Cardiac fibroblast (primary cell): Measurements from ENCODE around the gene NSUN6.
"Not testable (repeated sequence)": the region's sequence is repeated elsewhere in the genome, so short reads cannot be mapped to it uniquely, and the experiment has no call there.

ENCODE experiments used
- DNase-seq, 2 donors: peaks; one replicate each; pipeline versions ENCODE4 v3.0.0 to v3.0.0-alpha.2; 2010; ENCODE audit warnings: low read depth in 2 of 2
- H3K4me3 ChIP-seq, 2 donors: replicated peaks in 1 of 2; 1 replicate in 1 of 2; 2 replicates in 1 of 2; pipeline ENCODE4 v1.5.1; 2011; ENCODE audit warnings: low read depth in 2 of 2, low read length in 2 of 2, mild to moderate bottlenecking in 2 of 2, moderate library complexity in 1 of 2
- TF ChIP-seq, protein P1 (sequence below): IDR thresholded peaks from one replicate; pipeline ENCODE4 v1.5.1; 2011; ENCODE audit warnings: low read depth, mild to moderate bottlenecking, low read length, inconsistent platforms

The NSUN6 gene

DNA sequence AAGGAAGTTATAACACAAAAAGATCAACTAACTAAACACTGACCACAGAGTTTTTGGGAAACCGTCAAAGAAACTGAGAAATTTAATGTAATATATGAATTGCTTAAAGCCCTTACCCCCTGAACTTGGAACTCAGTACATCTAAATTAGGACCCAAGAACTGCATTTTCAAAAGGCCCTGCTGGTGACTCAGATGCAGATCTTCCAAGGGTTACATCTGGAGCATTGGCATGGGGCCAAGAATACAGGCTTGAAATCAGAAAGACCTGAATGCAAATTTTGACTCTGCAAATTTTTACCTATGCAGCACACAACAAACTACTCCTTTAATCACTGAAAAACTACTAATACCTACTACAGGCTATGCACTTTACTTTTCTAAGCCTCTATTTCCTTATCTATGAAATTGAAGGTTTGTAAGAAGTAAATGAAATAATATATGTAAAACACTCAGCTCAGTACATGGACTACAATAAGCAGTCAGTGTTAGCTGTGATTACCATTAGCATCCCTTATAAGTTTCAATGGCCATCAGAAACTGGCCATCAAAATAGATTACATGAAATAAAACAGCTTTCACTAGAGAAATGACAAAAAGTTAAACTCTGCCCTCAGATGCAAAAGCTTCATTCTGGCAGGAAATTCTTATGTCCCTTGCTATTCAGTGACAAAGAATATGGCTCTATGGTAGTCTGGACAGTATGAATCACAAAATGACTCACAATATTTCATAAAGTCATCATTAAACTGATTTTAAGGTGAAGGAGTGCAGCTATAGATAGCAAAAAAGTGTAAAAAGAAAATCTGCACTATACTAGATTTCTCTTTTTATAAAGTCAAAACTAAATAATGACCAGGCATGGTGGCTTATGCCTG is 43.6 kb downstream of the NSUN6 start:
- peak; percentile 88 to 94 for DNase-seq
- no peak overlapping the region for H3K4me3 ChIP-seq
- TF ChIP-seq, protein P1, sequence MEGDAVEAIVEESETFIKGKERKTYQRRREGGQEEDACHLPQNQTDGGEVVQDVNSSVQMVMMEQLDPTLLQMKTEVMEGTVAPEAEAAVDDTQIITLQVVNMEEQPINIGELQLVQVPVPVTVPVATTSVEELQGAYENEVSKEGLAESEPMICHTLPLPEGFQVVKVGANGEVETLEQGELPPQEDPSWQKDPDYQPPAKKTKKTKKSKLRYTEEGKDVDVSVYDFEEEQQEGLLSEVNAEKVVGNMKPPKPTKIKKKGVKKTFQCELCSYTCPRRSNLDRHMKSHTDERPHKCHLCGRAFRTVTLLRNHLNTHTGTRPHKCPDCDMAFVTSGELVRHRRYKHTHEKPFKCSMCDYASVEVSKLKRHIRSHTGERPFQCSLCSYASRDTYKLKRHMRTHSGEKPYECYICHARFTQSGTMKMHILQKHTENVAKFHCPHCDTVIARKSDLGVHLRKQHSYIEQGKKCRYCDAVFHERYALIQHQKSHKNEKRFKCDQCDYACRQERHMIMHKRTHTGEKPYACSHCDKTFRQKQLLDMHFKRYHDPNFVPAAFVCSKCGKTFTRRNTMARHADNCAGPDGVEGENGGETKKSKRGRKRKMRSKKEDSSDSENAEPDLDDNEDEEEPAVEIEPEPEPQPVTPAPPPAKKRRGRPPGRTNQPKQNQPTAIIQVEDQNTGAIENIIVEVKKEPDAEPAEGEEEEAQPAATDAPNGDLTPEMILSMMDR, result no peak

DNA sequence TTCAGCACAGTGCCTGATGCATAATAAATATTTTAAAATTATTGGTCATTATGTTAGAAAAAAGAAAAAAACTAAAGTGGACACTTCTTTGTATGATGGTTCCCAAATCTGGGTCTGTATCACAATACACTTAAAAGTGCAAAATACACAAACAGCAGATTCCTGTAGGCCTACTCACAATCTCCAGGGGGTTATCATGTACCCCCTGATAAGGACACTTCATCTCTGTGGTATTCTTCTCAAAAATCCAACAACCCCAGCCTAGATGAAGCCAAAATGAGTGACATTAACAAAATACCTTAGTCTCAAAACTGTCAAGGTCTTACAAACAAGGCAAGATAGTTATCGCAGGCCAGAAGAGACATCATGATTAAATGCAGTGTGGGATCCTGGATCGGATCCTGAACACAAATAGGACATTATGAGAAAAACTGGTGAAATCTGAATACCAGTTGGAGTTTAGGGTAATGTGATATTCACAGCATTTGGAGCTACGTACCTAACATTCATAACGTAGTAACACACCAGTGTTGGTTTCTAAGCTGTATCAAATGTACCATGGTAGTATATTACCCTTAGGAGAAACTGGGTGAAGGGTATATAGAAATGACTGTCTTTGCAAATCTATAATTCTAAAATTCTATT is 45.2 kb downstream of the NSUN6 start:
- TF ChIP-seq, protein P1, result no peak
- no peak for DNase-seq
- H3K4me3 ChIP-seq, result no peak overlapping the region

DNA sequence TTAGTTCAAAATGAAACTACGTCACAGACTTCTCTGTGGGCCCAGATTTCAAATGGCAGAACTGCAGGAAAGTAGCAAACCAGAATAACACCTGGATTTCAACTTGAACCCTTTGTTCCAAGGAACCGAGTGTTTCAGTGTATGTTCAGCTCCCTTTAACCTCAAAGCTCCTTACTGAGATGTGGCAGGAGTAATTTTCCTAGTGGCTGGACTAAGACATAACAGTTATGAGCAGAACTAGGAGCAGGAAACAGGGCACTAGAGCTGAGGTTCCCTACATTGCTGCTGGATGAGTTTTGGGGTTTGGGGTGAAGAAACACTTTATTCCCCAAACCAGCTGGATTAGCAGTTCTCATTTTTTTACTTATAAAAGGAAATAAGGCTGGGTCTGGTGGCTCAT is 50.1 kb downstream of the NSUN6 start:
- TF ChIP-seq, protein P1, result no peak
- no peak overlapping the region for H3K4me3 ChIP-seq

GRCh38 chr10:18599392-18599791 is 52.0 kb downstream of the NSUN6 start:
- DNase-seq, result no peak
- TF ChIP-seq, protein P1, result no peak
- no peak overlapping the region for H3K4me3 ChIP-seq

More for the DNA sequence above, 50.1 kb downstream of the NSUN6 start:
- no peak for DNase-seq

GRCh38 chr10:18594574-18595156 is 56.7 kb downstream of the NSUN6 start:
- DNase-seq, result no peak
- TF ChIP-seq, protein P1, result peak; percentile 30
- no peak overlapping the region for H3K4me3 ChIP-seq

- not testable (repeated sequence) for H3K4me3 ChIP-seq
Observed at GRCh38 chr10:18591141-18591540, 60.2 kb downstream of the NSUN6 start.

GRCh38 chr10:18586637-18587036 is 64.8 kb downstream of the NSUN6 start:
- H3K4me3 ChIP-seq, DNase-seq: not testable (repeated sequence)

More at GRCh38 chr10:18591141-18591540, 60.2 kb downstream of the NSUN6 start:
- not testable (repeated sequence) for DNase-seq
